ENCODE measurements around the gene ANKRD23. TPM values are rescaled to one million over a fixed set of nuclear protein-coding genes. Genes with fewer than 3 reads are reported as not detected.

Gene ANKRD23
- total and polyA plus RNA-seq, 2 of the 13 experiments (the other 11 are each of a cell fraction or from before 2014, with no cell fraction given), result 1.5 to 1.6 TPM

GRCh38 chr2:96867756-96868554, 24.1 kb upstream of the ANKRD23 start (continued):
- TF ChIP-seq BHLHE40 (IDR thresholded peaks at IDR 0.05; ENCODE audit: low read length), result no peak
- no peak for TF ChIP-seq GPN1 (CRISPR knock-in tag; IDR thresholded peaks at IDR 0.05; ENCODE audit: borderline replicate concordance)
- TF ChIP-seq, protein P1, sequence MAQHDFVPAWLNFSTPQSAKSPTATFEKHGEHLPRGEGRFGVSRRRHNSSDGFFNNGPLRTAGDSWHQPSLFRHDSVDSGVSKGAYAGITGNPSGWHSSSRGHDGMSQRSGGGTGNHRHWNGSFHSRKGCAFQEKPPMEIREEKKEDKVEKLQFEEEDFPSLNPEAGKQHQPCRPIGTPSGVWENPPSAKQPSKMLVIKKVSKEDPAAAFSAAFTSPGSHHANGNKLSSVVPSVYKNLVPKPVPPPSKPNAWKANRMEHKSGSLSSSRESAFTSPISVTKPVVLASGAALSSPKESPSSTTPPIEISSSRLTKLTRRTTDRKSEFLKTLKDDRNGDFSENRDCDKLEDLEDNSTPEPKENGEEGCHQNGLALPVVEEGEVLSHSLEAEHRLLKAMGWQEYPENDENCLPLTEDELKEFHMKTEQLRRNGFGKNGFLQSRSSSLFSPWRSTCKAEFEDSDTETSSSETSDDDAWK (CRISPR knock-in tag; IDR thresholded peaks at IDR 0.05), result no peak
- TF ChIP-seq SNAI1 (CRISPR knock-in tag; IDR thresholded peaks at IDR 0.05; ENCODE audit: borderline replicate concordance), result peak; percentile 94
- TF ChIP-seq ZNF33A (CRISPR knock-in tag; IDR thresholded peaks at IDR 0.05; ENCODE audit: borderline replicate concordance), result 0 out of 2 replicates have a peak, but pooled peaks have one; percentile 41
- TF ChIP-seq ZNF180 (CRISPR knock-in tag; IDR thresholded peaks at IDR 0.05; ENCODE audit: borderline replicate concordance, low read depth), result no peak
- TF ChIP-seq EZH2 (conservative IDR thresholded peaks at IDR 0.05; ENCODE audit: low read depth, low read length), result no peak
- 0 out of 2 replicates have a peak, but pooled peaks have one; percentile 67 for TF ChIP-seq MAX (IDR thresholded peaks at IDR 0.05)
- peak; percentile 87; the same call in 1 of the 2 replicates for TF ChIP-seq ZBTB3 (CRISPR knock-in tag; IDR thresholded peaks at IDR 0.05; ENCODE audit: borderline replicate concordance, low read depth)
- no peak for TF ChIP-seq ZNF580 (CRISPR knock-in tag; IDR thresholded peaks at IDR 0.05; ENCODE audit: borderline replicate concordance, low read depth)
- no peak for TF ChIP-seq SMYD3 (CRISPR knock-in tag; IDR thresholded peaks at IDR 0.05)
- no peak for TF ChIP-seq DBP (CRISPR knock-in tag; IDR thresholded peaks at IDR 0.05; ENCODE audit: not compliant biosample characterization)
- no peak for TF ChIP-seq ZBTB34 (CRISPR knock-in tag; IDR thresholded peaks at IDR 0.05)
- no peak for TF ChIP-seq MLX (CRISPR knock-in tag; IDR thresholded peaks at IDR 0.05)
- no peak for TF ChIP-seq CCDC6 (CRISPR knock-in tag; IDR thresholded peaks at IDR 0.05)
- TF ChIP-seq MTA3 (CRISPR knock-in tag; IDR thresholded peaks at IDR 0.05), result no peak
- TF ChIP-seq ZEB1 (IDR thresholded peaks at IDR 0.05; ENCODE audit: insufficient replicate concordance, low read depth), result no peak
- no peak for TF ChIP-seq SP140L (CRISPR knock-in tag; IDR thresholded peaks at IDR 0.05; ENCODE audit: borderline replicate concordance)
- no peak for TF ChIP-seq SNRNP70 (IDR thresholded peaks at IDR 0.05; ENCODE audit: low read depth, low read length)
- TF ChIP-seq SP1 (IDR thresholded peaks at IDR 0.05), result no peak
- no peak for TF ChIP-seq SP1 (CRISPR knock-in tag; IDR thresholded peaks at IDR 0.05)
- TF ChIP-seq KAT8 (CRISPR knock-in tag; IDR thresholded peaks at IDR 0.05), result no peak
- TF ChIP-seq ZNF484 (CRISPR knock-in tag; IDR thresholded peaks at IDR 0.05; ENCODE audit: borderline replicate concordance, low read depth), result no peak

Measured in HepG2 (cell line).